MM.1S (cell line): ENCODE measurements around the gene CNOT4.

Experiments used
- DNase-seq: peaks from one replicate; pipeline ENCODE4 v3.0.0-alpha.2; 2015
- H2AFZ ChIP-seq: fragments of 300-600 bp; sonication (generic); 2 replicates; pipeline ENCODE4 v1.6.0; 2016; ENCODE audit warnings: antibody characterized with exemption, low read length
- H3F3A ChIP-seq: fragments of 300-600 bp; sonication (generic); 2 replicates; pipeline ENCODE4 v1.6.1; 2016; ENCODE audit warnings: mild to moderate bottlenecking, antibody characterized with exemption, low read length, moderate library complexity, mixed read lengths; ENCODE audit not compliant: insufficient read depth
- H3K27ac ChIP-seq: fragments of 300-600 bp; sonication (generic); 2 replicates; pipeline ENCODE4 v1.5.1; 2016; ENCODE audit warnings: mild to moderate bottlenecking, low read length
- H3K27me3 ChIP-seq: fragments of 300-600 bp; sonication (generic); replicated peaks from 2 replicates; pipeline ENCODE4 v1.6.0; 2016; ENCODE audit warnings: low read length; ENCODE audit not compliant: insufficient read depth
- H3K36me3 ChIP-seq: fragments of 300-600 bp; sonication (generic); replicated peaks from 2 replicates; pipeline ENCODE4 v1.6.1; 2016; ENCODE audit warnings: mild to moderate bottlenecking, low read length, mixed read lengths; ENCODE audit not compliant: insufficient read depth
- H3K4me1 ChIP-seq: fragments of 300-600 bp; sonication (generic); 2 replicates; pipeline ENCODE4 v1.6.1; 2016; ENCODE audit warnings: low read length, mixed read lengths
- H3K4me2 ChIP-seq: fragments of 300-600 bp; sonication (generic); 2 replicates; pipeline ENCODE4 v1.6.0; 2016; ENCODE audit warnings: low read depth, low read length
- H3K4me3 ChIP-seq: fragments of 300-600 bp; sonication (generic); 2 replicates; pipeline ENCODE4 v1.5.1; 2016; ENCODE audit warnings: low read length, mixed read lengths
- H3K79me2 ChIP-seq: fragments of 300-600 bp; sonication (generic); 2 replicates; pipeline ENCODE4 v1.6.1; 2016; ENCODE audit warnings: mixed run types, low read length, mixed read lengths
- H3K9ac ChIP-seq: fragments of 300-600 bp; sonication (generic); 2 replicates; pipeline ENCODE4 v1.6.1; 2016; ENCODE audit warnings: low read length, mixed read lengths
- H3K9me2 ChIP-seq: fragments of 300-600 bp; sonication (generic); replicated peaks from 2 replicates; pipeline ENCODE4 v1.6.1; 2016; ENCODE audit warnings: mild to moderate bottlenecking, low read length, mixed read lengths; ENCODE audit not compliant: insufficient read depth
- H3K9me3 ChIP-seq: fragments of 300-600 bp; sonication (generic); replicated peaks from 2 replicates; pipeline ENCODE4 v1.6.1; 2016; ENCODE audit warnings: mild to moderate bottlenecking, low read length, mixed read lengths; ENCODE audit not compliant: insufficient read depth
- H4K20me1 ChIP-seq: fragments of 300-600 bp; sonication (generic); 2 replicates; pipeline ENCODE4 v1.6.1; 2016; ENCODE audit warnings: mild to moderate bottlenecking, low read length, moderate library complexity, mixed read lengths; ENCODE audit not compliant: insufficient read depth
- CTCF ChIP-seq: fragments of 300-600 bp; sonication (generic); IDR thresholded peaks from 2 replicates; pipeline ENCODE4 v1.5.1; 2016; ENCODE audit warnings: antibody characterized with exemption, low read length, mixed read lengths
- EZH2 ChIP-seq: fragments of 300-600 bp; sonication (generic); optimal IDR thresholded peaks from 2 replicates; pipeline ENCODE3; 2017; ENCODE audit warnings: low read depth, mild to moderate bottlenecking, antibody characterized with exemption, low read length, mixed read lengths
- EZH2phosphoT487 ChIP-seq: fragments of 300-600 bp; sonication (generic); IDR thresholded peaks from 2 replicates; pipeline ENCODE4 v1.6.1; 2018; ENCODE audit warnings: antibody characterized with exemption, low read length

CNOT4 gene

GRCh38 chr7:135328526-135328925, 181.4 kb downstream of the CNOT4 start:
- Histone ChIP-seq H4K20me1 (no peaks in the 10 kb centered on the region), H3F3A (no peaks in the 10 kb centered on the region), H3K27me3 (no peaks in the 10 kb centered on the region), H3K4me2 (no peak overlapping the region), H3K79me2 (no peaks in the 10 kb centered on the region), H3K9me2 (no peaks in the 10 kb centered on the region), H3K27ac (no peak overlapping the region), H2AFZ (no peak overlapping the region), H3K4me3 (no peak overlapping the region), H3K36me3 (no peaks in the 10 kb centered on the region), H3K9me3 (no peaks in the 10 kb centered on the region), H3K4me1 (no peaks in the 10 kb centered on the region), H3K9ac (no peak overlapping the region)
- TF ChIP-seq EZH2phosphoT487 (no peak), CTCF (no peak), EZH2 (no peak)
- DNase-seq = no peak

- no peaks in the 10 kb centered on the region for H3K79me2 ChIP-seq
- no peaks in the 10 kb centered on the region for H3F3A ChIP-seq
- H3K9me2 ChIP-seq = no peaks in the 10 kb centered on the region
- no peaks in the 10 kb centered on the region for H3K36me3 ChIP-seq
- TF ChIP-seq EZH2 (no peak), EZH2phosphoT487 (no peak), CTCF (no peak)
- H3K4me2 ChIP-seq = no peak overlapping the region
- DNase-seq = no peak
- H3K27me3 ChIP-seq = no peaks in the 10 kb centered on the region
- no peak overlapping the region for H2AFZ ChIP-seq
- H3K9me3 ChIP-seq = no peaks in the 10 kb centered on the region
- no peak overlapping the region for H3K4me3 ChIP-seq
- H3K27ac ChIP-seq = no peak overlapping the region
- no peaks in the 10 kb centered on the region for H4K20me1 ChIP-seq
- no peaks in the 10 kb centered on the region for H3K4me1 ChIP-seq
- H3K9ac ChIP-seq = no peak overlapping the region
Measured at GRCh38 chr7:135328053-135328452, 181.8 kb downstream of the CNOT4 start.

- Histone ChIP-seq H3K9ac (no peak overlapping the region), H3F3A (no peaks in the 10 kb centered on the region), H3K36me3 (no peaks in the 10 kb centered on the region), H3K4me3 (no peak overlapping the region), H3K27me3 (no peaks in the 10 kb centered on the region), H4K20me1 (no peaks in the 10 kb centered on the region), H3K27ac (no peak overlapping the region), H3K4me2 (no peak overlapping the region), H3K4me1 (no peaks in the 10 kb centered on the region), H3K9me2 (no peaks in the 10 kb centered on the region), H2AFZ (no peak overlapping the region), H3K9me3 (no peaks in the 10 kb centered on the region), H3K79me2 (no peaks in the 10 kb centered on the region)
- no peak for DNase-seq
- TF ChIP-seq CTCF (no peak), EZH2phosphoT487 (no peak), EZH2 (no peak)
Measured at GRCh38 chr7:135327458-135327857, 182.4 kb downstream of the CNOT4 start.
